Measurements from ENCODE around the gene PNLIPRP2.

The PNLIPRP2 gene

DNA sequence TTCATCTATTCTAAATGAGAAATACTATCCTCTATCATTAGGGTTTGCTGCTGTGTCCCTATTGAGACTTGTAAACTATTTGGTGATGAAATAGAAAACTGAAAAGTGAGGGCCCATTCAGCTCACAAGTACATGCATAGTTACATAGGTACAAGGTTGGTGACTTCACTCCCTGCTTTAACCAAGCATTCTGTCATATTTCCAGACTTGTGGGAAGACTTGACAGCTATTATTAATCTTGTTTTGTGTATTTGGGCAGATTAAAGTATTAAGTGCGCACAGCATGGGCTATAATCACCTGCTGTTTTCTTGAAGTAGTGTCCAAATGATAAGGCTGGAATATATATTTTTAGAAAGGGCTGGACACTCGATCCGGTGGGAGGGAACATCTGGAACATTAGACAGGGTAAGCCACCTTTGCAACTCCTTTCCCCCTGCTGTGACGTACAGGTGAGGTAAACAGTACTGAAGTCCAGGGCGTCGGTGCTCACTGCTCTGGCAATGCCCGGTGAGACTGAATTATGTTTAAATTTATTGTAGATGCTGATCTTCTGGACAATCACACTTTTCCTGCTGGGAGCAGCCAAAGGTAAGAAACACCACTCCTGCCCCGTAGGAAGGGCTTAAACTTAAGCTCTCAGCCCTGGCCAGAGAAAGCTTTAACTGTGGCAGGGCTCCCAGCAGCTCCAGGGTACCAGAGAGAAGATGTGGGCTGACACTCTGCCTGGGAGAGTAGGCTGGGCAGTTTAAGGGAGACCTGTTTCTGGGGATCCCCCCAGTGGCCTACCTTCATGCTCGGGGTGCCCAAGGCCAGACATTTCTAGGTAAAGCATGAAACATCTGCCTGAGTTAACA lies 29.9 kb upstream of the PNLIPRP2 start, which contains the start of gene PNLIPRP1:
TSS of gene PNLIPRP1 (plus strand) at position 370 of the 855 bp plus-strand sequence. CDS start at position 541, 171 bp downstream.
- Histone ChIP-seq H3K4me3 (ENCODE audit: low read depth, low read length) (no peak within 1 kb of the TSS), H3K27me3 (no peaks in the 10 kb centered on the region), H3K4me1 (no peaks in the 10 kb centered on the region), H3K36me3 (no peaks in the 10 kb centered on the region), H3K9me3 (no peaks in the 10 kb centered on the region)
- no peak for DNase-seq
- TF ChIP-seq, protein P1, sequence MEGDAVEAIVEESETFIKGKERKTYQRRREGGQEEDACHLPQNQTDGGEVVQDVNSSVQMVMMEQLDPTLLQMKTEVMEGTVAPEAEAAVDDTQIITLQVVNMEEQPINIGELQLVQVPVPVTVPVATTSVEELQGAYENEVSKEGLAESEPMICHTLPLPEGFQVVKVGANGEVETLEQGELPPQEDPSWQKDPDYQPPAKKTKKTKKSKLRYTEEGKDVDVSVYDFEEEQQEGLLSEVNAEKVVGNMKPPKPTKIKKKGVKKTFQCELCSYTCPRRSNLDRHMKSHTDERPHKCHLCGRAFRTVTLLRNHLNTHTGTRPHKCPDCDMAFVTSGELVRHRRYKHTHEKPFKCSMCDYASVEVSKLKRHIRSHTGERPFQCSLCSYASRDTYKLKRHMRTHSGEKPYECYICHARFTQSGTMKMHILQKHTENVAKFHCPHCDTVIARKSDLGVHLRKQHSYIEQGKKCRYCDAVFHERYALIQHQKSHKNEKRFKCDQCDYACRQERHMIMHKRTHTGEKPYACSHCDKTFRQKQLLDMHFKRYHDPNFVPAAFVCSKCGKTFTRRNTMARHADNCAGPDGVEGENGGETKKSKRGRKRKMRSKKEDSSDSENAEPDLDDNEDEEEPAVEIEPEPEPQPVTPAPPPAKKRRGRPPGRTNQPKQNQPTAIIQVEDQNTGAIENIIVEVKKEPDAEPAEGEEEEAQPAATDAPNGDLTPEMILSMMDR (IDR thresholded peaks at IDR 0.05; ENCODE audit: low read depth, low read length), result no peak

DNA sequence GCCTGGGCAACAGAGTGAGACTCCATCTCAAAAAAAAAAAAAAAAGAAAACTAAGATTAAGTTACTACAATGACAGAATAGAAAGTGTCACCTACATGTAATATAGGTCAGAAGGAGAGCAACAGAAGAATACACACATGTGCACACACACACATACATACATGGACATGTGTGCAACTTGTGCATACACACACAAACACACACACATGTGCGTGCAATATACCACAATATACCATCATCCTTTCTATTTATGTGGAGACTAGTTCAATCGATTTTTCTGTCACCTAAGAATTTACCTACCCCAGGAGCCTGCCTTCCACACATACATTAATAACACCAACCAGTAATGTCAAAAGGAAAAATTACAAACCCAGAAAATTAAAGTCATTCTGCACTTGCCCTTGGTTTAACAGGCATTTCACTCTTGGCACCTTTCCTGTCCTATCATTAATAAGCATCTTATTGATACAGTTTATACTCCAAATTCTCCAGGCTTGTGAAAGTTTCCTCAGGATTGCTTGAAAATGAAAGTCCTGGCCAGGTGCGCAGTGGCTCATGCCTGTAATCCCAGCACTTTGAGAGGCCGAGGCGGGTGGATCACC lies 27.5 kb upstream of the PNLIPRP2 start:
- TF ChIP-seq, protein P1 (IDR thresholded peaks at IDR 0.05; ENCODE audit: low read depth, low read length), result no peak
- no peaks in the 10 kb centered on the region for H3K9me3 ChIP-seq
- H3K4me1 ChIP-seq, result no peaks in the 10 kb centered on the region
- no peaks in the 10 kb centered on the region for H3K36me3 ChIP-seq
- H3K4me3 ChIP-seq (ENCODE audit: low read depth, low read length), result no peak overlapping the region
- no peaks in the 10 kb centered on the region for H3K27me3 ChIP-seq
- no peak for DNase-seq

DNA sequence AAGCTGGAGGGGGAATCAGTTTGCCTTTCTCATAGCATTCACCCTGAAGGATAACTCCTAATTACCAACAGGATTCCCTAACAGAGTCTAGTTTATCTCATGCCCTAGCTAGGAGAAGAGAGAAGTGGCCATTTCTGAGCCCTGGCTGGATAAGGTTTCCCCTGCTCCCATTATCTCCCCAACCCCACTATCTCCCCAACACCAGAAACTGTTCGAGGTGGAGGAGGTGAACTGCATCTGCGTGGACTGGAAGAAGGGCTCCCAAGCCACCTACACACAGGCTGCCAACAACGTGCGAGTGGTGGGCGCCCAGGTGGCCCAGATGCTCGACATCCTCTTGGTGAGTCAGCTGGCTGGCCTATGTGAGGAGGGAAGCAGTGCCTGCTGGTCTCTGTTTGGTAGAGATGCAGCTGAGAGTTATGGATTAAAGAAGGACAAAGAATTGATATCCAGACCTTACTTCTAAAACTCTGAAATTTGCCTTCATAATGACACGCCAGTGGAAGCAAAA lies 26.2 kb upstream of the PNLIPRP2 start:
- DNase-seq, result no peak
- H3K4me3 ChIP-seq (ENCODE audit: low read depth, low read length), result no peak overlapping the region
- H3K9me3 ChIP-seq, result no peaks in the 10 kb centered on the region
- H3K4me1 ChIP-seq, result no peaks in the 10 kb centered on the region
- no peaks in the 10 kb centered on the region for H3K27me3 ChIP-seq
- TF ChIP-seq, protein P1 (IDR thresholded peaks at IDR 0.05; ENCODE audit: low read depth, low read length), result no peak
- H3K36me3 ChIP-seq, result no peaks in the 10 kb centered on the region

- no peak overlapping the region for H3K4me3 ChIP-seq (ENCODE audit: low read depth, low read length)
- TF ChIP-seq, protein P1 (IDR thresholded peaks at IDR 0.05; ENCODE audit: low read depth, low read length), result no peak
- no peaks in the 10 kb centered on the region for H3K36me3 ChIP-seq
- DNase-seq, result no peak
- H3K27me3 ChIP-seq, result no peaks in the 10 kb centered on the region
- H3K9me3 ChIP-seq, result no peaks in the 10 kb centered on the region
- H3K4me1 ChIP-seq, result no peaks in the 10 kb centered on the region
Measured at GRCh38 chr10:116596062-116596461, 24.7 kb upstream of the PNLIPRP2 start.

DNA sequence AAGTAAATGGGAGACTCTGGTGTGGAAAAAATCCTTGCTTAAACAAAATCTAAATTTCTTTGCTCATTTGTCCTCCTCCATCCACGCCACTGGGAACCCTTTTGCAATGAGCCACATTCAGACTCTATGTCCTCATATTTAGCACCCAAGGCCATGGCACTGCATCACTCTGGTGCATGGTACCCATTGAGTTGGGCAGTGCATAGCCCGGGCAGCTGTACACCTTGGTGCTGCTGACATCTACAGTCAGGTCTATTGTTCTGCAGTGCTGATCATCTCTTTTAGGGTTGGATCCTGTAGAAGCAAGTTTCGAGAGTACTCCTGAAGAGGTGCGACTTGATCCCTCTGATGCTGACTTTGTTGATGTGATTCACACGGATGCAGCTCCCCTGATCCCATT lies 23.2 kb upstream of the PNLIPRP2 start:
- no peaks in the 10 kb centered on the region for H3K36me3 ChIP-seq
- no peaks in the 10 kb centered on the region for H3K9me3 ChIP-seq
- TF ChIP-seq, protein P1 (IDR thresholded peaks at IDR 0.05; ENCODE audit: low read depth, low read length), result no peak
- no peak overlapping the region for H3K4me3 ChIP-seq (ENCODE audit: low read depth, low read length)
- no peak for DNase-seq
- no peaks in the 10 kb centered on the region for H3K27me3 ChIP-seq
- H3K4me1 ChIP-seq, result no peaks in the 10 kb centered on the region

GRCh38 chr10:116598329-116598728 lies 22.4 kb upstream of the PNLIPRP2 start:
- no peaks in the 10 kb centered on the region for H3K36me3 ChIP-seq
- DNase-seq, result no peak
- no peaks in the 10 kb centered on the region for H3K4me1 ChIP-seq
- H3K27me3 ChIP-seq, result no peaks in the 10 kb centered on the region
- no peak overlapping the region for H3K4me3 ChIP-seq (ENCODE audit: low read depth, low read length)
- no peaks in the 10 kb centered on the region for H3K9me3 ChIP-seq
- TF ChIP-seq, protein P1 (IDR thresholded peaks at IDR 0.05; ENCODE audit: low read depth, low read length), result no peak
